Measurements from ENCODE around the gene TMEM219. TPM values are rescaled to one million over a fixed set of nuclear protein-coding genes. Genes with fewer than 3 reads are reported as not detected.
"Not testable (repeated sequence)": the region's sequence is repeated elsewhere in the genome, so short reads cannot be mapped to it uniquely, and the experiment has no call there.

Gene TMEM219
- total RNA-seq, 2 donors from 2014 or later, result 67.5 to 71.9 TPM

- Histone ChIP-seq H3K4me1 (no peaks in the 10 kb centered on the region), H3K4me3 (no peak overlapping the region), H3K27me3 (no peaks in the 10 kb centered on the region), H3K9me3 (no peaks in the 10 kb centered on the region), H3K36me3 (replicated peaks in 1 of 2; ENCODE audit: insufficient read depth in 1 of 2, low read depth in 2 of 2) (no peaks in the 10 kb centered on the region), H3K27ac (no peak overlapping the region)
- TF ChIP-seq CTCF (IDR thresholded peaks at IDR 0.05) (no peak), POLR2A (IDR thresholded peaks at IDR 0.05) (no peak)
- WGBS, 2 donors, result 84 to 89% methylated on average over 8 of the region's 8 CpGs
- ATAC-seq, result no peak
- intact Hi-C loops (cut with DNase I), result no loop called here
- no peak for DNase-seq
Observed at GRCh38 chr16:29951625-29952365, 10.1 kb upstream of the TMEM219 start.

GRCh38 chr16:29958756-29959155 is 3.1 kb upstream of the TMEM219 start:
- no peaks in the 10 kb centered on the region for H3K36me3 ChIP-seq (replicated peaks in 1 of 2; ENCODE audit: insufficient read depth in 1 of 2, low read depth in 2 of 2)
- WGBS, 2 donors, result 93 to 94% methylated on average over 5 of the region's 5 CpGs
- ATAC-seq (no peak), DNase-seq (no peak)
- H3K4me3 ChIP-seq, result no peak overlapping the region
- TF ChIP-seq CTCF (IDR thresholded peaks at IDR 0.05) (no peak), POLR2A (IDR thresholded peaks at IDR 0.05) (no peak)
- peaks cover 16% of the 10 kb centered on the region for H3K4me1 ChIP-seq
- intact Hi-C loops (cut with DNase I), result no loop called here
- no peaks in the 10 kb centered on the region for H3K9me3 ChIP-seq
- no peaks in the 10 kb centered on the region for H3K27me3 ChIP-seq
- H3K27ac ChIP-seq, result no peak overlapping the region

DNA sequence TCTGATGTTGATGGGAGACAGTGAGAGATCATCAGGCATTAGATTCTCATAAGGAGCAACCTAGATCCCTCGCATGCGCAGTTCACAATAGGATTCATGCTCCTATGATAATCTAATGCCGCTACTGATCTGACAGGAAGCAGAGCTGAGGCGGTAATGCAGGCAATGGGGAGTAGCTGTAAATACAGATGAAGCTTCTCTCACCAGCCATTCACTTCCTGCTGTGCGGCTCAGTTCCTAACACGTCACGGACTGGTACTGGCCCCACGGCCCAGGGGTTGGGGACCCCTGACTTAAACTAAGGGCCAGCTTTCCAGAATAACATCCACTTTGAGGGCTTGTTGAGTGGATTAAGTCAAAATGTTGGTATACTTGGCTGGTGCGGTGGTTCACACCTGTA is 2.6 kb upstream of the TMEM219 start:
- Histone ChIP-seq H3K36me3 (replicated peaks in 1 of 2; ENCODE audit: insufficient read depth in 1 of 2, low read depth in 2 of 2) (no peaks in the 10 kb centered on the region), H3K27me3 (no peaks in the 10 kb centered on the region), H3K4me1 (peaks cover 16% of the 10 kb centered on the region), H3K4me3 (no peak overlapping the region), H3K9me3 (no peaks in the 10 kb centered on the region), H3K27ac (no peak overlapping the region)
- intact Hi-C loops (cut with DNase I), result no loop called here
- no peak for TF ChIP-seq POLR2A (IDR thresholded peaks at IDR 0.05)
- no peak for TF ChIP-seq CTCF (IDR thresholded peaks at IDR 0.05)
- 84 to 97% methylated on average over 7 to 9 of the region's 9 CpGs for WGBS, 2 donors
- no peak for DNase-seq
- ATAC-seq, result no peak

- peaks cover 16% of the 10 kb centered on the region for H3K4me1 ChIP-seq
- H3K4me3 ChIP-seq; ATAC-seq; intact Hi-C loops (cut with DNase I); DNase-seq; H3K27ac ChIP-seq; H3K27me3 ChIP-seq; H3K36me3 ChIP-seq (replicated peaks in 1 of 2; ENCODE audit: insufficient read depth in 1 of 2, low read depth in 2 of 2); H3K9me3 ChIP-seq: not testable (repeated sequence)
- WGBS, 2 donors, result 81 to 83% methylated on average over 4 of the region's 4 CpGs
Observed at GRCh38 chr16:29959821-29960220, 2.1 kb upstream of the TMEM219 start.

GRCh38 chr16:29961127-29961478 is 776 bp upstream of the TMEM219 start:
- no peak for ATAC-seq

More at GRCh38 chr16:29961127-29961478, 776 bp upstream of the TMEM219 start:
- H3K4me1 ChIP-seq, result peaks cover 16% of the 10 kb centered on the region
- peak overlapping the region in 1 of 2 donors; percentile 66 for H3K4me3 ChIP-seq
- WGBS, 2 donors, result 50 to 57% methylated on average over 10 of the region's 10 CpGs
- peak overlapping the region in 3 of 4 donors; percentile 72 to 92 (median 87) for H3K27ac ChIP-seq
- H3K27me3 ChIP-seq, result no peaks in the 10 kb centered on the region
- H3K36me3 ChIP-seq (replicated peaks in 1 of 2; ENCODE audit: insufficient read depth in 1 of 2, low read depth in 2 of 2), result no peaks in the 10 kb centered on the region
- TF ChIP-seq POLR2A (IDR thresholded peaks at IDR 0.05) (no peak), CTCF (IDR thresholded peaks at IDR 0.05) (no peak)
- no peak for DNase-seq
- intact Hi-C loops (cut with DNase I), result no loop called here
- no peaks in the 10 kb centered on the region for H3K9me3 ChIP-seq
